Glutamatergic neuron (in vitro differentiated cells): ENCODE measurements around the gene FCN2. TPM values are rescaled to one million over a fixed set of nuclear protein-coding genes. Genes with fewer than 3 reads are reported as not detected.

Experiments
- DNase-seq: peaks from one replicate; pipeline ENCODE4 v3.0.0; 2022
- H3K27ac Mint-ChIP-seq: one replicate; pipeline ENCODE4 v1.8.0; 2020; ENCODE audit warnings: mild to moderate bottlenecking, mixed read lengths, inconsistent platforms; ENCODE audit not compliant: unreplicated experiment
- H3K27me3 Mint-ChIP-seq: one replicate; pipeline ENCODE4 v1.8.0; 2020; ENCODE audit warnings: mild to moderate bottlenecking, moderate library complexity, mixed read lengths, inconsistent platforms; ENCODE audit not compliant: unreplicated experiment
- H3K36me3 Mint-ChIP-seq: one replicate; pipeline ENCODE4 v1.8.0; 2020; ENCODE audit warnings: mild to moderate bottlenecking, mixed read lengths, inconsistent platforms; ENCODE audit not compliant: unreplicated experiment
- H3K4me1 Mint-ChIP-seq: one replicate; pipeline ENCODE4 v1.8.0; 2020; ENCODE audit warnings: mild to moderate bottlenecking, low read depth, mixed read lengths, inconsistent platforms; ENCODE audit not compliant: unreplicated experiment
- H3K4me3 Mint-ChIP-seq: one replicate; pipeline ENCODE4 v1.8.0; 2020; ENCODE audit warnings: mild to moderate bottlenecking, mixed read lengths, inconsistent platforms; ENCODE audit not compliant: unreplicated experiment
- H3K9me3 Mint-ChIP-seq: one replicate; pipeline ENCODE4 v1.8.0; 2020; ENCODE audit warnings: mild to moderate bottlenecking, moderate library complexity, mixed read lengths, inconsistent platforms; ENCODE audit not compliant: unreplicated experiment
- CTCF ChIP-seq: fragments of 200-600 bp; sonication (generic); IDR thresholded peaks from one replicate; pipeline ENCODE4 v1.5.0; 2021; ENCODE audit not compliant: partially characterized antibody, unreplicated experiment
- total RNA-seq: library from RNA; stranded (reverse); fragmentation: NEBNext Ultra II Directional; extraction: Animal tissue kit (Norgen Biotek cat#: 25700); gene quantifications from one replicate; pipeline ENCODE4 v1.2.1, GENCODE V29; 2021; ENCODE audit not compliant: unreplicated experiment

Gene FCN2
- total RNA-seq, 1 donor from 2014 or later, result not detected

DNA sequence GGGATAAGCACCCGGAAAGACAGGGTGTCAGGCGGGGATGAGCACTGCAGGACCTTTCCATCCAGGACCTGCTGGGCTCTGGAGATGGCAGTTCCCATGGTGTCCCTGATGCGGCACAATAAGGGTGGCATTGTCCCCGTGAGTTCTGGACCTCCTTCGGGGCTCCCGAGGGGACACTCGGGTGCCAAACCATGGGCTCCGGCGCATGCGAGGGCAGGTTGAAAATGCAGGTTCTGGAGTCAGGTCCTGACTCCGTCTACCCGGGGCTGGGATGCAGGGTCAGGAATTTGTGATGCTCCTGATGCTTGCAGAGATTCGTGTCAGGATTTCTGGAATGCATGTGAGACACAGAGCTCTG, 682 bp downstream of the FCN2 start:
- Mint-ChIP-seq H3K27me3 (peaks cover 3% of the 10 kb centered on the region), H3K4me3 (no peak overlapping the region), H3K36me3 (peaks cover 5% of the 10 kb centered on the region), H3K4me1 (peaks cover 4% of the 10 kb centered on the region), H3K27ac (no peak overlapping the region), H3K9me3 (peaks cover 2% of the 10 kb centered on the region)
- no peak for DNase-seq
- TF ChIP-seq CTCF, result no peak

GRCh38 chr9:134882204-134882785, 1.7 kb downstream of the FCN2 start:
- no peak for DNase-seq
- no peak for TF ChIP-seq CTCF
- peaks cover 4% of the 10 kb centered on the region for H3K9me3 Mint-ChIP-seq
- peaks cover 5% of the 10 kb centered on the region for H3K27me3 Mint-ChIP-seq
- H3K4me1 Mint-ChIP-seq, result peaks cover 6% of the 10 kb centered on the region
- H3K4me3 Mint-ChIP-seq, result no peak overlapping the region
- no peak overlapping the region for H3K27ac Mint-ChIP-seq
- peaks cover 5% of the 10 kb centered on the region for H3K36me3 Mint-ChIP-seq

- no peak for TF ChIP-seq CTCF
- DNase-seq, result no peak
- Mint-ChIP-seq H3K9me3 (peaks cover 4% of the 10 kb centered on the region), H3K4me3 (no peak overlapping the region), H3K36me3 (peaks cover 5% of the 10 kb centered on the region), H3K4me1 (peaks cover 8% of the 10 kb centered on the region), H3K27me3 (peaks cover 5% of the 10 kb centered on the region), H3K27ac (no peak overlapping the region)
These were observed 2.6 kb downstream of the FCN2 start for GRCh38 chr9:134883040-134883782.

- DNase-seq, result no peak
- H3K9me3 Mint-ChIP-seq, result peaks cover 4% of the 10 kb centered on the region
- peaks cover 5% of the 10 kb centered on the region for H3K36me3 Mint-ChIP-seq
These were observed 3.9 kb downstream of the FCN2 start for GRCh38 chr9:134884492-134884891.

More at GRCh38 chr9:134884492-134884891, 3.9 kb downstream of the FCN2 start:
- peaks cover 8% of the 10 kb centered on the region for H3K4me1 Mint-ChIP-seq
- H3K4me3 Mint-ChIP-seq, result no peak overlapping the region
- H3K27ac Mint-ChIP-seq, result no peak overlapping the region
- TF ChIP-seq CTCF, result no peak
- H3K27me3 Mint-ChIP-seq, result peaks cover 5% of the 10 kb centered on the region
